ENCODE data around the gene ATP4A.

The ATP4A gene

DNA sequence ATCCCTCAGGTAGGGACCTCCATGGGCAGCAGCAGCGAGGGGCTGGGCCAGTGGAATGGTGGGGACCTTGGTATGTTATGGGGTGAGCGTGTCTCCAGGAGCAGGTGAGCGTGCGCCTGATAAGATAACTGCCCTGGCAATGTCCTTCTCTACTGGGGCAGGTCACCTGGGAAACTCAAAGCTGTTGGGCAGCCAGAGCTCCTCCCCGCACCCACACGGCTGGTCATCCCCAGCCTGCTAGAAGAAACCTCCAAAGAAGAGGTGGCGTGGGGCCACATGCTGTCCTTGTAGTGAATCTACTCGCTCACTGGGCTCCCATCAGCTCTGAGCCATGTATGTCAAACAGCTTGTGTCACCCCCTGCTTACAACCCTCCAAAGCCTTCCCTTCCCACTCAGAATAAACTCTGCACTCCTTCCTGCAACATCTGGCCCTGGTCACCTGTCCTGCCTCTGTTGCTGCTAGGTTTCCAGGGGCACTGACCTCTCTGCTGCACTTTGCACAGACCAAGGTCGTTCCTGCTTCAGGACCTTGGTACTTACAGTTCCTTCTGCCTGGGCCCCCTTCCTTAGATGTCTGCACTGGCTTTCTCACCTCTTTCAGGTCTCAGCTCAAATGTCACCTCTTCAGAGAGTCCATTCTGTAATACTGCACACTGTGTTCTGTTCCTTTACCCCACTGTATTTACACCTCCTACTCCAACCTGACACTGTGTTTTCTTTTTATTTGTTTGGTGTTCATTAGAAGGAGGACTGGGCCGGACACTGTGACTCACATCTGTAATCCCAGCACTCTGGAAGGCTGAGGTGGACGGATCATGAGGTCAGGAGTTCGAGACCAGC lies 1.8 kb upstream of the ATP4A start:
- DNase-seq, result no peak

DNA sequence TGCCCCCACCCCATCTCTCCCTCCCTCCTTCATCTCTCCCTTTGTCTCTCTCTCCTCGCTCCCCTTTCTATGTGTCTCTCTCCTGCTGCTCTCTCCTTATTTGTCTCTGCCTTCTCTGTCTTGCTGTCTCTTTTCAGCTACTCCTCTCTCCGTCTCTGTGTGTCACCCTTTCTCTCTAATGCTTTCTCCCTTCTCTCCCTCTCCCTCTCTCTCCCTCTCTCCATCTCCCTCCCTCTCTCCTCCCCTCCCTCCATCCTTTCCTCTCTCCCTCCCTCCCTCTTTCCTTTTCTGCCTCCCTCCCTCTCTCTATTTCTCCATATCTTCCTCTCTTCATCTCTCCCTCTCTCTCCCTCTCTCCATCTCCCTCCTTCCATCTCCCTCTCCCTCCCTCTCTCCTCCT lies 682 bp downstream of the ATP4A start:
- DNase-seq, result no peak

DNA sequence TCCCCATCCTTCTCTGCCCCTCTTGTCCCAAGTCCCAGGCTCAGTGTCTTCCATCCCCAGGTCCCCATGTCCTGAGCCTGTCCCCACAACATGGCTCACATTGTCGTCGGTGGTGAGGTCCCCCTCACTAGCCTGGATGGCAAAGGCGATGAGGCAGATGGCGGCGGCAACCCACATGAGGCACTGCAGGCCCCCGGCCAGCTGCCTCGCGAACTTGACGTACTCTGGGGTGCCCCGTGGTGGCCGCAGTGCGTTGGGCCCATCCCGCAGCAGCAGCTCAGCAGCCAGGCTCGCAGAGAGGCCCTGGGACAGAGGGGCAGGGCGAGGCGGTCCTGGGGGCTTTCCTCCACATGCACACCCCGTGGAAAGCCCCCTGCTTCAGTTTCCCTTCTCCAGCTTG lies 1.1 kb downstream of the ATP4A start:
- DNase-seq, result no peak

DNA sequence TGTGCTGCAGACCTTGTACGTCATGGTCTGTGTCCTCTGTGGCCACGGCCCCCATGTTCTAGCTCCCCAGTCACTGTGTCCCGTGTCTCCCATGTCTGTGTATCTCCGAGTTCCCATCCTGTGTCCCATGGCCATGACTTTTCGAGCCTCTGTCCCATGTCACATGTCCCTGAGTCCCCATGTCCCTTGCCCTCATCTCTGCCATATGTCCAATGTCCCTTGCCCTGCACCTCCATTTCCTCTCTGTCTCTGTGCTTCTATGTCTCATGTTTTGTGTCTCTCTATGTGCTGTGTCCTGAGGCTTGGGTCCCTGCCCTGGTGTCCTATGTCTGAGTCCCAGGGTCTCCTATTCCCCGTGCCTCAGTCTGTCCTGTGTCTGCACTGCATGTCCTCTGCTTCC lies 2.0 kb downstream of the ATP4A start:
- DNase-seq, result no peak

DNA sequence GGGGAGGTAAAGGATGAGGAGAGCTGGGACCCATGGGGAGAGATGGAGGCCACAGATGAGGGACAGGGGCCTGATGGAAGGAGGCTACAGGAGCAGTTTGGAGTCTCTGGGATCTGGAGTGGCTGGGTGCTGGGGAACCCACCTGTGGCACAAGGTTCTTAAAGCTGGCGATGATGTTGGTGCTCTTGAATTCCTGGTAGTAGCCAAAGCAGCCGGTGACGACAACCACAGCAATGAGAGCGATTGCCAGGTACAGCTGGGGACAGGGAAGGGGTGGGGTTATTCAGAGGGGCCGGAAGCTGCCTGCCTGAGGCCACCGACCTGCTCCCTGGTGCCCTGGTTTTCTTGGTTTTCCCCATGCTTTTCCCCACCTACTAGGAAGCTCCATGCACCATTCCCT lies 2.8 kb downstream of the ATP4A start:
- DNase-seq, result no peak

DNA sequence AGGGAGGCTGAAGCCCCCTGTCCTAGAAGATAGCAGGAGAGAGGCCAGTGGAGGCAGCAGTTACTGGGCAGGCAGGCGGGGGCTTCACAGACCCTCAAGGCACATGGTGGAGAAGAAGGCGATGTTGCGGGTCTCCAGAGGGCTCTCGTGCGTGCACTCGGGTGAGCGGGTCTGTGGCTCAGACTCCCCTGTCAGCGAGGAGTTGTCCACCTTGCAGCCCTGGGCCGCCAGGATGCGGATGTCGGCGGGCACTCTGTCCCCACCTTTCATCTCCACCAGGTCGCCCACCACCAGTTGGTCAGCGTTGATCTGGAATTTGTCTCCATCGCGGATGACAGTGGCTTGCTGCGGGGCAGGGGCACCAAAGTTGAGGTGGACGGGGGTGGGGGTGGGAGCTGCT lies 3.2 kb downstream of the ATP4A start:
- peak; percentile 36 for DNase-seq

DNA sequence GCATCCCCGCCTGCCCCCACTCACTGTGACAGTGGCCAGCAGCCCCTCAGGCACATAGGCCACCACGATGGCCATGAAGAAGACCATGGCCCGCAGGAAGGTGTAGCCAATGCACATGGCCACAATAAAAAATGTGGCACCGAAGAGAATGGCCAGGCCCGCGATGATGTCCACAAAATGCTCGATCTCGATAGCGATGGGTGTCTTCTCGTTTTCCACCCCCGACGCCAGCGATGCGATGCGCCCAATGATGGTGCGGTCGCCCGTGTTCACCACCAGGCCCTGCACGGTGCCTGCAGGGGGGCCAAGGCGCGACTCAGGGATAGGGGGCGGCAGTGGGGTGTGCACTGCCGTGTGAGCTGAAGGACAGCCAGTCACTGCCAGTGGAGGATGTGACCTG lies 3.7 kb downstream of the ATP4A start:
- no peak for DNase-seq

DNA sequence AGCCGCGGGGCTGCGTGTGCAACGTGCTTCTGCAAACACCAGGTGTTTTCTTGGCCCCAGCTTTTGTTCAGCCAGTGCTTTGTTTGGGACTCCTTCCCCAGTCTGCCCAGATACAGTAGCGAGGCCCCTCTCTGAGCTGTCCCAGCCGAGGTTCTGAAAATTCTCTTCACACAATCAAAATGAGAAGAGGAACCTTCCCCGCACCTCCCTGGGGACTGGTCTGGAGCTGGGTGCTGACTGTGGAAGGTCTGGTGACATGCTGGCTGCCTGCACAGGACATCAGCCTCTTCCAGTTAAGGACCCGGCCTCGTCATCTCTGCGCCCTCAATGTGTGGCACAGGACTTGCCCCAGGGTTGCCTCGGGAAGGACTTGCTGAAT lies 4.2 kb downstream of the ATP4A start:
- peak; percentile 29 for DNase-seq

DNA sequence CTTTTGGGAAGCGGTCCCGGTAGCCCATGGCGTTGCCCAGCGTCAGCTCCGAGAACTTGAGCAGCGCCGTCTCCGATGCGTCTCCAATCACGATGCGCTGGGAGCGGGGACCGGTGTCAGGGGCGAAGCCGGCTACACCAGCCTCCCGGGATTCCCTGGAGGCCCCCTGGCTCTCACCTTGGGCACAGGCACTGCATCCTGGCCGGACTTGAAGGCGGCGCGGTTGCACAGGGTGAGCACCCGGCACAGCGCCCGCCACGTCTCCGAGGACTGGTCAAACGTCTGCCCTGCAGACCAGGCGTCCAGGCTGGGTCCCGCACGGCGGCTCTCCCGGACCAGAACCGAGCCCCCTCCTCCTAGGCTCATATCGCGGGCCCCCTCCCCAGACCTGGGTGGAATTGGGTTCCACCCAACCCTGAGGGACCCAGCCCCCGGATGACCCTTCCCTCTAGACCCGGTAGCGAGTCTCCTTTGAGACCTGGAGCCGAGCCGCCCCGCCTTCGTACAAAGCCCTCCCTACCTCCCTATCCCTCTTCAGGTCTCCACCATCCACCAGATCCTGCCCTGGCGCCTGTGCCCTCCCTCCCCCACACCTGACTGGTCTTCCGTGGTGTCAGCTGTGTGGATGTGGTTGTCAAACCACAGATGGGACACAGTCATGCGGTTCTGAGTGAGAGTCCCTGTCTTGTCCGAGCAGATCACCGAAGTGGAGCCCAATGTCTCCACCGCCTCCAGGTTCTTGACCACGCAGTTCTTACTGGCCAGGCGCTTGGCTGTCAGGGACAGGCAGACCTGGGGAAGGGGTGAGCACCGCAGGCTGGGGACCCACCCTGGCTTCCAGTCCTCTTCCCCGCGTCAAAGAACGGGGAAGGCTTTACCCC lies 4.8 kb downstream of the ATP4A start:
- peak; percentile 29 for DNase-seq

DNA sequence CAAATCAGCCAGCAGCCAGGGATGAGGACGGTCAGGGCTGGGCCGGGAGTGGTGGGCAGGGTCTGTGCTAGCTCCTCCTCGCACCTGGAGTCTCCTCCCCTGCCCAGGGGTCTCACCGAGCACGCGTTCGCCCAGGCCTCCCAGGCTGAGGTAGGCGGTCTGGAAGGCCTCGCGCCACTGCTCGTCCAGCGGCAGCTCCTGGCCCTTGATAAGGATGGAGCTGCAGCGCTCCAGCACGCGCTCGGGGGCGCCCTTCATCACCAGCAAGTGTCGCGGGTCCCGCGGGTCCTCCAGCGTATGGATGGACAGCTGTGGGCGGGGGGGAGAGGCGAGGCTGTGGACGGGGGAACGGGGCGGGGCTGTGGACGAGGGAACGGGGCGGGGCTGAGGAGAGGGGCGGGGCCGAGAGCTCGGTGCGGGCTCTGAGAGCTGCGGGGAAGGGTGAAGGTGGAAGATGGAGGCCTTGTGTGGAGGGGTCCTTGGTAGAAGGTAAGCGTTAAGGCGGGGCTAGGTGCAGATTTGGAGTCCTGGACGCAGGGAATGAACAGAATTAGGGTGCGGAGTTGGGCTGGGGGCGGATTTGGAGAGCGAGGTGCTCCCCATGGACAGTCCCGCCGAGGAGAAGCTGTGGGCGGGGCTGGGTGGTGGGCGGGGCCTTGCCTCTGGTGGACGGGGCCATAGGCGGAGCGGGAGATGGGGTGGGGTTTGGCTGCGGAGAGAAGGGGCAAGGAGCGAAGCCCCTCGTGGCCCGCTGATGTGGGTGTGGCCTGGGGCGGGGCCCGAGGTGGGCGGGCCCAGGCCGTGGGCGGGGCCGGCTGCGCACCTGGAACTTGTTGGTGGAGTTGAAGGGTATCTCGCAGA lies 5.7 kb downstream of the ATP4A start:
- peak; percentile 69 for DNase-seq

DNA sequence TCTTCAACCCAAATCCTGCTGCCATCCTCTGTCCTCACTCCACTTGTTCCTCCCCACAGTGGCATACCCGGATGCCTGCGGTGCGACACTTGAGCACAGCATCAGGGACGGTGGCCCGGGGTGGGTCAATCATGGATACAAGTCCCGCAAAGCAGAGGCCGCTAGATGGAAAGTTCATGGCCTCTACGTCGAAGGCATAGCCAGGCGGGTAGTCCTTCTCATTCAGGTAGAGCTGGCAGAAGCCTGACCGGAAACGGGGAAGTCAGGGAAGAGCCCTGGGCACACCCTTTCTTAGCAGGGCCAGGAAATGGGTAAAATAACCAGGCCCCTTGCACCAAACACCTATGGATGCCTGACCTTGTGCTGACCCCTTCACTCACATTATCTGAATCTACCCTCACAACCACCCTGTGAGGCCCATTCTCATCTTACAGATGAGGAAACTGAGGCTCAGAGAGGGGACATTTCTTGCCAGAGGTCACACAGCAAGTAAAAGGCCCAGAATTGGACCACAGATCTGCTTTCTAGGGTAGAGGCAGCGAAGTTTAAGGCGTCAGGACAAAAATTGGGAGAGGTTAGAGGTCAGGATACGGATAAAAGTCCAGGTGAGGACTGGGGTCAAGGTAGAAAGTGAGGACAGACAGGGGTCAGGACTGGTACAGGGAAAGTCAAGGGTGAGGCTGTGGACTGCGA lies 6.5 kb downstream of the ATP4A start:
- DNase-seq, result no peak

DNA sequence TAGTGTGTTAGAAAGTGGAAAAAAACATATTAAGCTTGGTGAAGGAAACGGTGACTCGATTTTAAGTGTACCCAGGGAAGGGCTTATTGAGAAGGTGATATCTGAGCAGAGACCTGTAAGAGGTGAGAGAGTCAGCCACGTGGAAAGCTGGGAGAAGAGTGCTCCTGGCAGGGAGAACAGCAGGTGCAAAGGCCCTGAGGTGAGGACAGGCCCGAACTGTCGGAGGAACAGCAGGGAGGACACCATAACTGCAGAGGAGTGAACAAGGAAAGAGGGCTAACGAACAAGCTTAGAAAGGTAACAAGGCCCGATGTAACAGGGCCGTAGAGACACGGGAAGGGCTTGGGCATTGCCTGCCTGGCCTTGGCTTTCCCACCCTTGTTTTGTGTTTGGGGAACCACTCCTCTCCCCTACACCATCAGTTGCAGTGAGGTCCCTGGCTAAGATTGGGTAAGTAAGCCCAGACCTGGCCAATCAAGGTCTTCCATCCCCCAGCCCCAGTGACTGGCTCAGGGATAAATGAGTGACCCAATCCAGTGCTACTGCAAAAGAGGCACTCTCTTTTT lies 7.3 kb downstream of the ATP4A start:
- DNase-seq, result peak; percentile 39

DNA sequence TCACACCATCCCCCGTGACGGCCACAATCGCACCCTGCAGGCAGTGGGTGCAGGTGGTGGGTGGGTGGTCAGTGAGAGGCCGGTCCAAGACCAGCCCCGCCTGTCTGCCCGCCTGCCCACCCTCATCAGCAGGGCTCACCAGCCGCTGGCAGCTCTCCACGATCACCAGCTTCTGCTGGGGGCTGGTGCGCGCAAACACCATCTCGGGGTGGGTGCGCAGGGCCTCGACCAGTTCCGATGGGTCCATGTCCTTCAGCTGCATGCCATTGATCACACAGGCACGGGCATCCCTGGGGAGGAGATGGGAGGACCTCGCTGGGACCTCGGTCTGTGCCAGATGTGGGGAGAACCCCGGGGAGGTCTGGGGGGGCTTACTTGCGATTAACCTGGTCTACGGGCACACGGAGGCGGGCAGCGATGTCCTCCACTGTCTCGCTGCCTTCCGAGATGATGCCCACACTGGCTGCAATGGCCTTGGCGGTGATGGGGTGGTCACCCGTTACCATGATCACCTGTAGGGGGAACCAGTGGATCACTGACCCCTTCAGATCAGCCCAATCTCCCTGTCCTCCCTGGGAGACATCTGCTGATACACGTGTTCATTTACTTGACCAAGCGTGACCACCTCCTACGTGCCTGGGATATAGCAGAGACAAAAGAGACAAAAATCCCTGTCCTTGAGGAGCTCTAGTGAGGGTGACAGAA lies 8.0 kb downstream of the ATP4A start:
- no peak for DNase-seq

DNA sequence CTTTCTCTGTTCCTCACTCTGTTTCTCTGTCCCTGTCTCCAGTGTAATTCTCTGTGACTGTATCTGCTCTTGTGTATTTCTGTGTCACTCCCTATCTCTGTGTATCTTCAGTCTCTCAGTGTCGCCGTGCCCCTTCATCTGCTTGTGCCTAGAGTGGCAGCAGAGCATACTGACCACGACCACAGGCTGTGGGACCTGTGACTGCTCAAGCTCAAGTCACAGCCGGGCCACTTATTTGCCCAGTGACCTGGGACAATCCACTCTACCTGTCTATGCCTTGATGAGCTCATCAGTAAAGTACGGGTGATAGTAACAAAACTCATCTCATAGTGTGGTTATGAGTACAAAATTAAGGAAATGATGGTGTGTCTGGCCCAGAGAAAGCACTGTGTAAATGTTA lies 9.4 kb downstream of the ATP4A start:
- DNase-seq, result no peak

DNA sequence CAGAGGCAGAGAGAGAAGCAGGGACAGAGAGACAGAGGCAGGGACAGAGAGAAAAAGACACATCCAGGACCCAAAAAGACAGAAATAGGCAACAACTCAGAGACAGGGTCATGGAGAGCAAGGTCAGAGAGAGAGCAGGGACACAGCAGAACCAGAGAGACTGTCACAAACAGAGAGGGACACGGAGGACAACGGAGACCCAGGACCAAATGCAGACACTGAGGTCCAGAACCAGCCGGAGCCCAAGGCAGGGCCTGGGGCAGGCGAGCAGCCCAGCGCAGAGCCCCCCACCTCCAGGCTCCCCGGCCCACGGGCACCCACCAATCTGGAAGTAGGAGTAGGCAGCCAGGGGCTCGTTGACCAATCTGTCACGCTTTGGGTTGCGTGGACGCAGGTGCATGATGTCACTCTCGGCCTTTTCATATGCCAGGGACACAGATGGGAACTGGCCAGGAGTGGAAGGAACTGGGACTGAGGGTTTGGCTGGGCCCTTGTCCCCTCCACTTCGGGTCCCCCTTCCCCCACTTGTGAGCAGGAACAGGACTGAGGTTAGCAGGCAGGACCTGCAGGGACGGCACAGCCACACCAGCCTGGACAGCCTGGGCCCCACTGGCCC lies 10.0 kb downstream of the ATP4A start:
- no peak for DNase-seq

DNA sequence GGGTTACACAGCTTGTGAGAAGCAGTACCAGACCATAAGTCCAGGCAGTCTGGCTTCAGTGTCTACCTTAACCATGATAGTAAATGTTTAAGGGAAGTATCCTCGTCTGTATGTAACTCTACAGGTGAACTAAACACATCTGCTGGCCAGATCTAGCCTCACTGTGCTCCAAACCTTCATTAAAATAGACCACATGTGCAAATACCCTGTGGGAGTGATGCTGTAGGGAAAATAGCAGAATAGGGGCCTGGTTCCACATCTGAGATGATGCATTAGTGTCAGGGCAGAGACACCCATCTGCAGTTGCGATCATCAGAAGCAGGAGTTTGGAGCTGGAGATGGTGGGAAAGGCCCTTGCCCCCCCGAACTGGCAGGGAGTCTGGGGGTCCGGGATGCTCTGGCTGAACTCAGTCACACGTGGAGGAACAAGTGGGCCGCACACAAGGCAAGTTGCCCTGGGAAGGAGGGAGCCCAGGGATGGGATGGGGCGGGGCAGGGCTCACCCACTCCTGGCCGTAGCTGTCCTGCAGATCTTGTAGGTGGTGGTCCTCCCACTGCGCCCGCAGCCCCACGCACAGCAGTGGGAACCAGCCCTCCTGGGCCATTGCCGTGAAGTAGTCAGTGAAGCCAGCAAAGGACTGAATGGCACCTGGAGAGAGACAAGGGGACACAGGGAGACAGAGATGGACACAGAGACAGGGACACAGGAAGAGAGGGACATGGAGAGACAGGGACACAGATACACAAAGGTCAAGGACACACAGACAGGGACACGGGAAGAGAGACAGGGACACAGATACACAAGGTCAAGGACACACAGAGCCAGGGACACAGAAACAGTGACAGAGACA lies 10.7 kb downstream of the ATP4A start:
- DNase-seq, result no peak

DNA sequence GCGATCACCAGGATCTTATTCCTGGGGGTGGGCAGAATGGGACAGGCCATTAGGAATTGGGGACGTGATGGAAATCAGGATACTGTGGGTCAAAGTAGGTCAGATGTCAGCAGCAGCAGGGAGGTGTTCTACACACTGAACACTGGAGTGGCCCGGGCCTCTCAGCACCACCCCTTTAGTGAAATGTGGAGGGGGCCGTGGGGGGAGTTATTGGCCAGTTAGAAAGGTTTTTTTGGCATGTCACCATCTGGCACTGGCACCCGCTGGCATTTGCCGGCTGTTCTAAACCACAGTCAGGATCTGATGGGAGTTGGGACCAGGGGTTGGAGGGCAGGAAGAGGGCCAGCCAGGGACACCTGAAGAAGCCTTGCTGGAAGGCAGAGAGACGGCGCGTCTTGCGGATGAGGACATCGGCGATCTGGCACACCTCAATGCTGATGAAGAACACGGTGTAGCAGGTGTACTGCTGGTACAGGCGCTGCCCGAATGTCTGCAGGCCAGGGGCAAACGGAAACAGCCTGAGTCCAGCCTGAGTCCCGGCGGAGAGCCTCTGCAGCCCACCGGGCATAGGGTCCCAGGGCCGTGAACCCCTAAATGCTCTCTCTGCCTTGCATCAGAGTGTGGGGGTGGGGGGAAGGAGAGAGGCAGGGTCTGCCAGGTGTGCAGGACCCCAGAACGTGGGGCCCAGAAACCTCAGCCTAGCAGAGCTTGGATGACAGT lies 12.2 kb downstream of the ATP4A start:
- DNase-seq, result no peak

DNA sequence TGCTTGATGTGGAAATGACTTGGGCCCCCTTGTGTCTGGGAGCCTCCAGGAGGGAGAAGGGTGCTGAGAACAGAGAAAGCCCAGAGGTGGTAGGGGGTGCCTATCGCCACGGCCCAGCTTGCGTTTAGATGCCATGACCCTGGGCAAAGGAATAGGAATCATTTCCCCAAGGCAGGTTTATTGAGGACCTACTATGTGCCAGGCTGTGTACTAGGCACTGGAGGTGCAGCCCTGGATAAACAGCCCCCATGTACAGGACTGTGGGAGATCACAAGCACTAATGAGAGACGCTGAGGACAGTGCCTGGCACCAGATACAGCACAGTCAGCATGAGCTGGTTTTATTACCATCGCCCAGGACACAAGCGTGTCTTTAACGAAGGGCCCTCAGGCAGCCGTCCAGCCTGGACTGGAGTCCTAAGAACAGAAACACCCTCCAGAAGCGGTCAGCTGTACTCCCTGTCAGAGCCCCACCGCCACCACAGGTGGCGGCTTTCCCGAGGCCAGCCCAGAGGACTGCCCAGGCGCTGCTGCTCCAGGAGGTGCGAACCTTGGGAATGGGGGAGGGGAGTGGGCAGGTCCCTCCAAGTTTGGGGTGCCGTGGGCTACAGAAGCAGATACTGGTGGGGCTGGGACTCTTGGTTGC lies 13.5 kb downstream of the ATP4A start:
- no peak for DNase-seq

All from right forelimb (tissue), 1 donor.